Stimulated activated CD4-positive, alpha-beta T cell treated with anti-CD3 and anti-CD28 coated beads, TNF-alpha, amount 100 ng/mL, for 4 hours (primary cell): Measurements from ENCODE around the gene CTNNA2.

Experiments used
- DNase-seq, 3 experiments: peaks; one replicate each; pipeline ENCODE4 v3.0.0-alpha.2; 2020; ENCODE audit warnings: low read depth in 3 of 3

Gene CTNNA2

GRCh38 chr2:80217446-80217845 lies 704.6 kb downstream of the CTNNA2 start:
- no peak for DNase-seq

DNA sequence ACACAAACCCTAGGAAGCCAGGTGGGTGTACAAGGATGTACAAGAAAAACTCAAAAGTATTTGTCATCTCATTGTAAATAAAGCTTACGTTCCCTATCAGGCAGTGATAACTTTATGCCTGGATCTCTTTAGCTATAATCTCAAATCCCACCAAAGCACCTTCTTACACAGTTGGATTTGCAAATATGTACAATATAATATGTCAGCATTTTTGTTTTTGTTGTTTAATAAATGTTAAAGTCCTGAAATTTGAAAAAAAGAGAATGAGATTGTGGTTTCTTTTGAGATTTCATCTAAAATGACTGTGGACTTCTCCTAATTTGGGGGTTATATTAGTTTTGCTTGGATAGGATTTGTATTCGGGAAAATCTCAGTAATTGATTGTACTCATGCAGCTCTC lies 709.8 kb downstream of the CTNNA2 start:
- no peak for DNase-seq

GRCh38 chr2:80231421-80231820 lies 718.6 kb downstream of the CTNNA2 start:
- no peak for DNase-seq

GRCh38 chr2:80233333-80233732 lies 720.5 kb downstream of the CTNNA2 start:
- DNase-seq = no peak

- no peak for DNase-seq
Measured at GRCh38 chr2:80238692-80239469, 726.0 kb downstream of the CTNNA2 start.

DNA sequence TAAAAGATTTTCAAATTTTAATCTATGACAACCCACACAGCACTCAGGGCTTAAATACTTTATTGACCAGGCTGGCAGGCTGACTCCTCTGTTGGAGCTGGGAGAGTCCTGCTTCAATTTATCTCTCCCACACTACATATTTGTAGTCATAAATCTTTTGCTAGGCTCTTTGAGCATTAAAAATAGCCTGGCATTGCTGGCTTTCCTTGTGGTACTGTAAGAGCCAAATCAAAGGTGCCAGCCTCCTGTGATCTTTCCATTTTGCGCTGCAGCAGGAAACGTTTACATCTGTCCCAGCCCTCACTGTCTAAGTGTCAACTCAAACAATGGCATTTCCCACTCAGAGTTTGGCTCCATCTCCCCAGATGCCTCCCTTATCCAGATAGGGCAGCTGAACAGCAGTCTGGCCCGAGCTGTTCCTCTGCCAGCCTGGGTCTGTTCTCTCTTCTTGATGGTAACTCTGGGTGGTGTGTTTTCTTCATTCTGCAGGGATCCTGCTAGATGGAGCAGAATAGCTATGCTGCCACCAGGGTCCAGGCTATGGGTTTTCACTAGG lies 729.6 kb downstream of the CTNNA2 start:
- no peak for DNase-seq

DNA sequence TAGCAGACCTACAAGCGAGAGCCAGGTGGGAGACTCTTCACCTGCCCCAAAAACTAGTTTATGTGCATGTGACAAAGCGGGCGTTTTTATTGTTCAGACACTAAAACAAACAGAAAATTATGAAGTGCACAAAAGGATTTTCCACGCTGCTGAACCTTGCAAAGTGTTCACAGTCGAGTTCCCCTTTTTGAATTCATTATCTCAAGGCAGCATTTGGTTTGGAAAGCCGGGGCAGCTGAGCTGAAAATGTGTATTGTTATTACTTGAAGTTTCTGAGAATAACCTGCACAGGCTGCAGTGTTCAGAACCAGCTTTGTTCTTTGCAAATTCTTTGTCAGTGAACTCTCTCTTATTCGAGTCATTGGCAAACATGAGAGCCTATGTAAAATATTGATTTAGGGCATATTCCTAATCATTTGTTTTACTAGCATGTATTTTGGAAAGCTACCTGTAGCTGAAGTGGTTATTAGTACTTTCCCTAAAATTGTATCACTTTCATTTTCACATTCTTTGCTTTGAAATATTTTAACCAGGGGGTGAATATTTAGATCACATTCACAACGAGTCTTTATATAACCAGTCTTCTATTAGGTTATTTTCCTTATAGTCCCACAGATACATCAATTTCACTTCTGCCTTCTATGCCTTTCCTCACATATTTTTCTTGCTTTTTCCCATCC lies 732.2 kb downstream of the CTNNA2 start:
- no peak for DNase-seq

GRCh38 chr2:80246534-80246933 lies 733.7 kb downstream of the CTNNA2 start:
- DNase-seq = no peak

- DNase-seq = no peak
Measured at GRCh38 chr2:80247339-80247738, 734.5 kb downstream of the CTNNA2 start.

- DNase-seq = no peak
Measured at GRCh38 chr2:80248146-80248545, 735.3 kb downstream of the CTNNA2 start.

GRCh38 chr2:80252294-80252986 lies 739.6 kb downstream of the CTNNA2 start:
- DNase-seq = no peak

GRCh38 chr2:80255918-80256781 lies 743.3 kb downstream of the CTNNA2 start:
- DNase-seq = no peak

GRCh38 chr2:80256782-80257167 lies 743.9 kb downstream of the CTNNA2 start:
- no peak for DNase-seq

- no peak for DNase-seq
Measured at GRCh38 chr2:80257450-80257849, 744.6 kb downstream of the CTNNA2 start.

DNA sequence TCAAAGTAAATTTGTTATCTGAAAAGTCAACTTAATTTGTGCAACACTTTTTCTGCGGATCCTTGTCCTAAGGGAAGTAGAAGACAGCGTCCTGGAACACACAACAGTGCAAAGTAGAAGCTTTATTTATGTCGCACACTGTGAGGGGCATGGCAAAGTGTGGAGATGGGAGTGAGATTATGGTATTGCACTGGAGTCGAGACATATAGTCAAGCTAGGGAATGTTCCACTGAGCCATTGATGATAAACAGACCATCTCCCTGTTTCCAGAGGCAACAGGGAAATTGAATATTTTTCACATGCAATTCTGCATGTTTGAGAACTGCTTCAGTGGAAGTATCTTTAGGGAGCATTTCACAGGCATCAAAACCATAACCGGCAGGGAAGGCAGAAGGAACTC lies 745.5 kb downstream of the CTNNA2 start:
- no peak for DNase-seq

GRCh38 chr2:80258793-80259192 lies 745.9 kb downstream of the CTNNA2 start:
- no peak for DNase-seq

DNA sequence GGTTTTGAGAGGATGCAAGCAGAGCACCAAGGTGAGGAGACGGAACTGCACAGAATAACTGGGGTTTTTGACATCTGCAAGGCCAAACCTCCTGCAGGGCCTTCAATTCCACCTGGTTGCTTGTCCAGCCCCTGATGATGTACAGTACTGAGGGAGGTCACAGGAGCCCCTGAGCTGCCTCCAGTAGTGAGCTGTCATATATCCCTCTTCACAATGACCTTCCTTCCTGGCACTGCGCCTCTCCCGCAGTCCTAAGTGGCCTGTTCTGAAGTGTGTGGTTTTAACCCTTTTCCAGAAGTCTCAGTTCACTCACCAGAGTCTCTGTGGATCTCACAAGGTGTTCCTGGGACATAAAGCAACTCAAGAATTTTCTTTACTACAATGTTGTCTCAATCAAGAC lies 746.4 kb downstream of the CTNNA2 start:
- no peak for DNase-seq

GRCh38 chr2:80266231-80266630 lies 753.4 kb downstream of the CTNNA2 start:
- no peak for DNase-seq

- DNase-seq = no peak
Measured at GRCh38 chr2:80269806-80270205, 757.0 kb downstream of the CTNNA2 start.

- DNase-seq = no peak
Measured at GRCh38 chr2:80280598-80280997, 767.7 kb downstream of the CTNNA2 start.

DNA sequence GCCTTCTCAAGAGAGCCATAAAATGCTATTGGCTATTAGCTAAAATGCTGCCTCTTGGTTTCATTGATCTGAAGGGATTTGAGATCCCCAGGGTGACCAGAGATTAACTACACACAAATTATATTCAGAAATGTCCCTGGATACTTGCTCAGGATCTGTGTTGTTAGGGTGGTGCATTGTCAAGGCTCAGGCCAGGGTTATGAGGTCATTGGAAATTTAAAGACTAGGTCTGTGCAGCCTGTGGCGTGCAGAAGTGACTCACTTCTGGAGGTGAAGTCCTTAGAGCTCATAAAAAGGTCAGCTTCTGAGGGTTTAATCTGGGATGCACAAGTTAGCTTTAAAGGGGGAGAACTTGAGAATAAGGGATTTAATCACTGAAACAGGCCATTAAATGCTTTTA lies 768.2 kb downstream of the CTNNA2 start:
- no peak for DNase-seq

- no peak for DNase-seq
Measured at GRCh38 chr2:80288576-80288975, 775.7 kb downstream of the CTNNA2 start.
